ENCODE results near the gene SLC4A1. TPM values are rescaled to one million over a fixed set of nuclear protein-coding genes. Genes with fewer than 3 reads are reported as not detected.

Gene SLC4A1
- total RNA-seq, 1 experiment from 2014 or later, result 0.04 TPM

DNA sequence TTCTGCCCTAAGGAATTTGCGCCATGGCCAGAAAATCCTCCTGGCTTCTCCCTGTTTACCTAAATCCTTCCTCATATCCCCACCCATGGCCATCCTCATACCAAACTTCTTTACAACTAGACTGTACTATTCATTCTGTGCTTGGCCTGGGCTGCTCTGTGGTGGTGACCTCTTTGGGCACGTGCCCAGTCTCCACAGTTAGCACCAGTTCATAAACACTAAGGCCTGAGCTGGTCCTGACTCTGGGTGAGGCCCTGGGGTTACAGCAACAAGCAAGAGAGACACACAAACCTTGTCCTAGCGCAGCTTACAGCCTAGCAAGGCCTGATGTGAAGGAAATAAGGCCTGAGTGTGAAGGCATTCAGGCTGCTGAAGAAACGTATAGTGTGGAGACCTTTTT, 65.2 kb downstream of the SLC4A1 start:
- peaks cover 7% of the 10 kb centered on the region; the same call in 1 of the 2 replicates for H3K36me3 ChIP-seq
- no peak overlapping the region for H3K4me3 ChIP-seq
- DNase-seq, result no peak
- peaks cover 7% of the 10 kb centered on the region; the same call in 1 of the 2 replicates for H3K4me1 ChIP-seq
- H3K27me3 ChIP-seq, result no peaks in the 10 kb centered on the region
- H3K9me3 ChIP-seq (replicated peaks), result no peaks in the 10 kb centered on the region
- no peak overlapping the region for H3K27ac ChIP-seq

DNA sequence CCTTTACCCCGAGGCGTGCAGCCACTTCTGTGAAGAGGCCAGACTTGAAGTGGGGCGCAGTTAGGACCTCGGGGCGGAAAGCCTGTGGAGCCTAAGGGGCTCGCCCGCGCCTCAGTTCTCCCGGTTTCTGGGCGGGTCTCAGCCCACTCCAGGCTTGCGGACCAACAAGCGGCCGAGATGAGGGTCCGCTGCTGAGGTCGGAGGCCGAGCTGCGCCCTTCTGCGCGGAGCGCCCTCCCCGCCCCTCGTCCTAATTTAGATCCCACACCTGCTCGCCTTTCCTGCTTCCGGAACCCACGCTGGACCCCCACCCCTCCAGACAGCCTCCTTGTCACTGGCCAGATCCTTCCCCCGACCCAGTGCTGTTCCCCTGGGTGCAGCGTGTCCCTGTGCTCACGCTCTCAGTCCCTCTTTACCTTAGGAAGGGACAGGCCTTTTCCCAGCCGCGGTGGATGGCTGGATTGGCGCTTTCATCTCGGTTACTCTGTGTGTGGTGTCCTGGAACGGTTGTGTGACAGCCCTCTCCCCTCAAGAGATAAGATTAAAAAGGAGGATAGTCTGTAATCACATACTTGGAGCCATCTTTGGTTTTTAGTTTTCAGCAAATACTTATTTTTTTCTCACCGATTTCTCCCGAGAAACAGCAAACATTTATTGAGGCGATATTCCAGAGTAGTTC, 67.3 kb downstream of the SLC4A1 start:
- no peak for DNase-seq
- Histone ChIP-seq H3K4me1 (peaks cover 7% of the 10 kb centered on the region; the same call in 1 of the 2 replicates), H3K4me3 (peak overlapping the region; percentile 99), H3K36me3 (peaks cover 3% of the 10 kb centered on the region), H3K27me3 (no peaks in the 10 kb centered on the region), H3K9me3 (replicated peaks) (no peaks in the 10 kb centered on the region), H3K27ac (peak overlapping the region; percentile 59)

DNA sequence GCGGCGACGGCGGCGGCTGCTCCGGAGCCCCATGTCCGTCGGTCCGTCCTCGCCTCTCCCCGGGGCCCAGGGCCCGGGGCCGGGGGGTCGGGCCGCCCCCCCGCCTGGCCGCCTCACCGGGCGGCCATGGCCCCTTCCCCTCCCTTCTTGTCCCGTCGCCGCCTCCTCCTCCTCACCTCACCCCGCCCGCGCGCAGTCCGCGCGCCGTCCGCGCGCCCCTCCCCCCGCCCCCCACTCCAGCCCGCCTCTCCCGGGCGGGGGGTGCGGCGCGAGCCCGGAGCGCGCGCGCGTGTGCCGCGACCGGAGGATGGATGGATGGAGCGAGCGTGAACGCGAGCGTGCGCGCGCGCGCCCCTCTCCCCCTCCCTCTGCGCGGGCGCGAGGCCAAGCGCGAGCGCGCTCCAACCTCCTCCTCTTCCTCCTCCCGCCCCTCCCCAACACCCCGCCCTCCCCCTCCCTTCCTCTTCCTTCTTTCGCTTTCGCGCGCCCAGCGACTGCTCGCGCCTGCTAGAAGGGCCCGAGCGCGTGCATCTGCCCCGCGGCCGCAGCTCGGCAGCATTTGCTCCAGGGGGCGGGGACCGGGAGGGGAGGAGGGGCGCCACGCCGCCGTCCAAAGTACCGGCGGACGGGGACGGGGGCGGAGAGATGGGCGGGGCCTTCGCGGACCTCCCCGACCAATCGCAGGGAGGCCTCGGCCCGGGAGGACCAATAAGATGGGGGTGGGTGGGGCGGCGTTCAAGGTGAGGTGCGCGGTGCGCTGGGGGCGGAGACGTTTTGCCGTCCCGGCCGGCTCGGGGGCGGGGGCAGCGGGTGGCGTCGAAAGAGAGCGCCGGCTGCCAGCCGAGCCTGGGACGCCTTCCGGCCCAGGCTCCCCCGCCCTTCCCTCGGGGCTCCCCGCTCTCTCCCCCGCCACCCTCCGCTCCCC, 68.1 kb downstream of the SLC4A1 start, which contains the start of gene ATXN7L3:
Gene ATXN7L3 (minus strand): TSS at position 332 of the 925 bp plus-strand sequence. CDS start 1,814 bp downstream, outside the sequence.
- H3K9me3 ChIP-seq (replicated peaks), result no peaks in the 10 kb centered on the region
- H3K4me1 ChIP-seq, result peaks cover 7% of the 10 kb centered on the region; the same call in 1 of the 2 replicates
- peak within 1 kb of the TSS; percentile 99 for H3K4me3 ChIP-seq
- no peaks in the 10 kb centered on the region for H3K27me3 ChIP-seq
- peaks cover 11% of the 10 kb centered on the region for H3K36me3 ChIP-seq
- peak; percentile 99 to 100 for DNase-seq
- peak within 1 kb of the TSS; percentile 67 for H3K27ac ChIP-seq

DNA sequence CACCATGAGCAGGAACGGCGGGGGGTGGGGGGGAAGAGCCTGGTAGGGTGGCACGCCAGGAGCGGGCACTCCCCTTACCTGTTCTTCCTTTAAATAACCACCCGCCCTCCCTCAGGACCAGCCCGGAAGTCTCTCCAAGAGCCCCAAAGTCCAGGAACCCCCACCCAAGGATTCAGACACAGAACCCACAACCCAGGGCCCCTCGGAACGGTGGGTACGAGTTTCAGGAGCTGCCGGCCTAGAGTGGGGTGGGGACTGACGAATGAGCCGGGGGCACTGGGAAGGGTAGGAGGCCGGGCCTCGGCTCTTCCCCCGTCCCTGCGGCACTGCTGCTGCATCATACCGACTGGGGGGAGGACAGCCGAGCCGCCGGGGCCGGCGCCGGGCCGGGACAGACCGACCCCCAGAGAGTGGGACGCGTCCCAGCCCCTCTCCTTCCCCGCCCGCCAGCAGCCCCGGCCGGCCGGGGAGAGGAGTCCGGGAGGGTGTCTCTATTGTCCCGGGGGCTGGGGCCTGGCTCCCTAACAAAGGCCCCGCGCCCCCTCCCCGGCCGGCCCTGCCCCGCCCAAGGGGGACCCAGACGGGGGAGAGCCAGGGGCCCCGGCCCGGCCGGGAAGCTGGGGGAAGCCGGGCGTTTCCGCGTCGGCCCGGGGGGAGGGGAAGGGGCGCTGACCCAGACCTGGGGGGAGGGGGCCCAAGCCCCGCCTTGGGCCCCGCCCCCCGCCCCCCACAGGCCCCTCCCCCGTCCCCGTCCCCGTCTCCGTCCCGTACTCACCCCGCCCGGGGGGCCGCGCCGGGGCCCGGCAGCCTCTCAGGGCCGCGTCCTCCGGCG, 69.0 kb downstream of the SLC4A1 start:
- 0 out of 2 replicates have a peak, but pooled peaks cover 3% of the 10 kb centered on the region for H3K4me1 ChIP-seq
- peak; percentile 62 to 63 for DNase-seq
- H3K36me3 ChIP-seq, result peaks cover 18% of the 10 kb centered on the region
- no peaks in the 10 kb centered on the region for H3K27me3 ChIP-seq
- no peaks in the 10 kb centered on the region for H3K9me3 ChIP-seq (replicated peaks)
- H3K27ac ChIP-seq, result peak overlapping the region; percentile 67
- H3K4me3 ChIP-seq, result peak overlapping the region; percentile 99

Other genes starting within 250 kb of the SLC4A1 start
- gene LSM12, start 201.5 kb downstream of the SLC4A1 start, total RNA-seq (2014; rRNA removed; shearing (Covaris generic)), result 90.8 and 95.6 TPM in 2 replicates
- gene G6PC3, start 197.4 kb downstream of the SLC4A1 start, total RNA-seq (2014; rRNA removed; shearing (Covaris generic)), result 34.6 and 37.3 TPM in 2 replicates
- 96.4 and 103 TPM in 2 replicates for gene HDAC5, start 144.5 kb downstream of the SLC4A1 start, total RNA-seq (2014; rRNA removed; shearing (Covaris generic))
- 10.0 and 11.1 TPM in 2 replicates for gene HROB, start 126.2 kb downstream of the SLC4A1 start, total RNA-seq (2014; rRNA removed; shearing (Covaris generic))
- not detected in 2 replicates for gene ASB16, start 97.4 kb downstream of the SLC4A1 start, total RNA-seq (2014; rRNA removed; shearing (Covaris generic))
- gene TMUB2, start 81.2 kb downstream of the SLC4A1 start, total RNA-seq (2014; rRNA removed; shearing (Covaris generic)), result 27.8 and 29.6 TPM in 2 replicates
- gene ATXN7L3, start 68.3 kb downstream of the SLC4A1 start, total RNA-seq (2014; rRNA removed; shearing (Covaris generic)), result 59.7 and 62.4 TPM in 2 replicates
- 76.6 and 78.9 TPM in 2 replicates for gene UBTF, start 48.5 kb downstream of the SLC4A1 start, total RNA-seq (2014; rRNA removed; shearing (Covaris generic))
- 0.14 TPM in 1 of 2 replicates, not detected in the other for gene RUNDC3A, start 40.5 kb upstream of the SLC4A1 start, total RNA-seq (2014; rRNA removed; shearing (Covaris generic))
- gene SLC25A39, start 56.7 kb upstream of the SLC4A1 start, total RNA-seq (2014; rRNA removed; shearing (Covaris generic)), result 86.9 and 87.2 TPM in 2 replicates
- gene GRN, start 77.2 kb upstream of the SLC4A1 start, total RNA-seq (2014; rRNA removed; shearing (Covaris generic)), result 74.4 and 77.2 TPM in 2 replicates
- gene FAM171A2, start 95.7 kb upstream of the SLC4A1 start, total RNA-seq (2014; rRNA removed; shearing (Covaris generic)), result 11.8 and 13.7 TPM in 2 replicates
- 0.38 and 0.67 TPM in 2 replicates for gene ITGA2B, start 121.5 kb upstream of the SLC4A1 start, total RNA-seq (2014; rRNA removed; shearing (Covaris generic))
- gene GPATCH8, start 235.3 kb upstream of the SLC4A1 start, total RNA-seq (2014; rRNA removed; shearing (Covaris generic)), result 22.2 and 24.3 TPM in 2 replicates